CD4-positive, alpha-beta T cell treated with Interleukin-15 for 1 hour (primary cell): ENCODE data around the gene TFEB.

Experiments used
- DNase-seq: peaks from one replicate; pipeline ENCODE4 v3.0.0-alpha.2; 2020

The TFEB gene

GRCh38 chr6:41736800-41737555, 1.6 kb upstream of the TFEB start:
- DNase-seq = no peak

- no peak for DNase-seq
Measured at GRCh38 chr6:41736186-41736733, 852 bp upstream of the TFEB start.

DNA sequence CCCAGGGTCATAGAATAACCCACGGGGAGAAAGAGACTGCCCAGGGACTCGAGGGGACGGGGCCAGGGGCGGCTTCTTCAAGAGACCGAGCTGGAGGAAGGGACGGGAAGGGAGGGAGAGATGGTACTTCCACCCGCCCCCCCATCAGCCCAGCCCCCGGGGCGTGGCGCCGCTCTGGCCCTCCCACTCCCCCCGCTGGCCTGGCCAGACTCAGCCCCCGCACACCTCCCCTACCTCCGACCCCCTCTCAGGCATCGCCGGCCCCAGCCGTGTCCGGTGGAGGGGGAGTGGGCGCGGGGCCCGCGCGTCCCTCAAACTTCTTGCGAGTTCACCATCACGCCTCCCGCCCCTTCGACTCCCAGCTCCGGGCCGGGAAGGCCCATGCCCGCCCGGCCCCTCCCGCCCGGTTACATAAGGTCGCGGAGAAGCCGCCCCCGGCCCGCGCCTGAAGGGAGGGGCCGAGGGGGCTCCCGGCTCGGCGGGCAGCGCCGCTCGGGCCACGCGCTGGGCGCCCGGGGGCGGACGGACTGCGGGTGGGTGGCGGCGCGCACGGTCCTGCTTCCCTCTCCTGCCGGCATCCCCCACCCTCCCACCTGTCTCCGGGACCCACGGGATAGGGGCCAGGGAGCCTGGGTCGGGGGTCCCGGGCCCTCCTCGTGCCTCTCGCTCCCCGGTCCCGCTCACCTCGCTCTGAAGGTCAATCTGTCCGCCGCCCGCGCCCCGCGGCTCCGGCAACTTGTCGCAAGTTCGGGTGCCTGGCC, 562 bp downstream of the TFEB start:
- peak; percentile 70 for DNase-seq

- DNase-seq = peak; percentile 79
Measured at GRCh38 chr6:41733707-41734665, 1.4 kb downstream of the TFEB start.

DNA sequence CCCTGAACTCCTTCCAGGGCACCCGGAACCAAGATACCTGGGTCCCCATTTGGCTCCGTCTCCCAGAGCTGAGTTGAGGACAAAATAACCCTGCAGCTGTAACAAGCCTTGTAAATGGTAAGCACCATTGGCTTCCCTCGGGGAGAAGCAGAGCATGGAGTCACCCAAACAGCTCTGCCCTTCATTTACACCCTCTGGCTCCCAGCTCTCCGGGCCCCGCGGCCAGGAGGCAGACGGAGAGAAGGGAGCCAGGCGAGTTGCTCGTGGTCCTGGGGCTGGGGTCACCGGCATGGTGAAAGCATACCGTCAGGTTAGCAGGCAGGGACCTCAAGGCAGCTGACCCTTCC, 2.1 kb downstream of the TFEB start:
- DNase-seq = no peak

- peak; percentile 78 for DNase-seq
Measured at GRCh38 chr6:41732591-41733359, 2.6 kb downstream of the TFEB start.

GRCh38 chr6:41732149-41732548, 3.3 kb downstream of the TFEB start:
- DNase-seq = no peak

GRCh38 chr6:41731561-41732086, 3.8 kb downstream of the TFEB start:
- DNase-seq = no peak

DNA sequence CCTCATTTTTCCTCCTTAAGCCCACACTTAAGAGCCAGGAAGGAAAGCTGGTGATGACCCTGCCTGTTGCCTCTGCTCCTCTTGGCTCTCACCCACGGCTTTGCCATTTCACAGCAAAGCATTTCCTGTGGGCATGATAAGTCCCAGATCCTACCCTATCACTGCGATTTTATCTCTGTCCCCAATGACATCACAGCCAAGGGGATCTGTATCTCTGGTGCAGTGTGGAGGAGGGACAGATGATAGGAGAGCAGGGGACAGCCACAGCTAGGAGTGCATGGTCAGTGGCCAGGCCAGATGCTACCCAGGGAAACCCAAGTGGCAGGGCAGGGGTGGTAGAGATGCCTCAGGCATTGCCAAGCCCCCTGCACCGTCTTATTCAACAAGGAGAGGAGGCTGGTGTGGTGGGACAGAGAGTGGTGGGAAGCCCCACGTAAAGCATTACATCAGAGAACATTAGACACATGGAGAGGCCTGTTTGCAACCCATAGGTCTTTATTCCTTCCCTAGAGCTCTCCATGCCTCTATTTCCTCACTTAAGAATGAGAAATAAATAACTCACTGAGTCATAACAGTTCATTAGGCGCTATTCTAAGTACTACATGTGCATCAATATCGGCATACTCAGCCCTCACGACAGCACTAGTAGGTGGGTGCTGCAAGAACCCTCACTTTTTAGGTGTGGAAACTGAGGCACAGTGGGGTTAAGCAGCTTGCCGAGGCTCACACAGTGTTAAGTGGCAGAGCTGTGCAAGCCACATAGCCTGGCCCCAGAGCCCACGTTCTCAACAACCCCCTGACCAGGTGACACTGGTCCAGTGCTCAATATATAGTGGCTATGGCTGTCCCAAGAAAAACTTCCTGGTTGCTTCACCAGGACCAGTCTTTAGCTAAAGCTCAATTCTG, 4.6 kb downstream of the TFEB start:
- DNase-seq = no peak

DNA sequence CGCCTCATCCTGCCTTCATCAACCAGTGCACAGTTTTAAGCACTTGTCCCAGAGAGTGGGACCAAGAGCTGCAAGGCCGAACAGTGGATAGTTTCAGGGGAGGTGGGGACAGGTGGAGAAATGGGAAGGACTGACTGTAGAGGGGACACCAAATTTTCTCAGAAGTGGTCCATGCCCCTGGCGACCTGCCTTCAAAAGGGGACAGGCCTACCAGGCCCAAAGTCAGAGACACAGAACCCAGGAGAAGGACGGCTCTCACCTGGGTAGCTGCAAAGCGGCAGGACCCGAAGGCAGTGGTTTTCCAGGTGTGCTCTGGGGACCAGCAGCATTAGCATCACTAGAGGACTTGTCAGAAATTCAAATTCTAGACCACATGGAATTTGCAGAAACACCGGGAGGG, 5.8 kb downstream of the TFEB start:
- no peak for DNase-seq

- DNase-seq = no peak
Measured at GRCh38 chr6:41728954-41729353, 6.5 kb downstream of the TFEB start.

DNA sequence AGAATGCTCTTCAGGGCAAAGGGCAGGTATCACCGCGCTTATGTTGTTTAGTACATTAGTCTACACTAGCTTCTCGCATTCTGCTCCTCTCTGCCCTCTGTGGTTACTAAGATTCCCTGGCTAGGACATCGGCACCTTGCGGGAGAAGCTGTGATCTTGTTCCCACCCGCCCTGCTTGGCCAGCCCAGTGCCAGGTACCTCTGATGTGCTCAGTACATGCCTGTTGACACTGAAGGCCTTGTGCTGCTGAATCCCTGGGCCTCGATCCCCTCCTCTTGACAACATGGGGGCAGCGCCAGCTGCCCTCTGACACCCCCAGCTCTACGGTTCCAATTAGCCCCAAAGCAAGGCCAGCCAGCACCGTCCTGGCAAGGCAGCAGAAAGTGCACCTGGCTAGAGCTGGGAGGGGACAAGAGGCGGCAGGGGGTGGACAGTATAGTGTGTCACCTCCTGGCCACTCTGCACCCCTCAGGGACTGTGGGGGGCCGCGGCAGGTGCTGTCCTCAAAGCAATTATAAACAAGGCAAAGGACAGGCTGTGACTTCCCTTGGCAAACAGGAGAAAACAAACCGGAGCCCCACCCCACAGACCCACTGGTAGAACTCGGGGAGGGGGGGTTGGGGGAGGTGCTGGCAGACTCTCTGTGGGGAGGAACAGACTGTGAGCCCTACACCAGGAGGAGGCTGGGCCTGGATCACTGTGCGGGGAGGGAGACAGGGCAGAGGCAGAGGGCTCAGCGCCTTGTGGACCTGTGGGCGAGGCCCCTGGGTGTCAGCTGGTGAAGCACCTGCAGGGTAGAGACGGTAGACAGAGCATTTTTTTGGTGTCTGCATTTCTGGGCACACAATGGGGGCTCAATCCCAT, 7.1 kb downstream of the TFEB start:
- no peak for DNase-seq

GRCh38 chr6:41727705-41728072, 7.7 kb downstream of the TFEB start:
- DNase-seq = no peak

GRCh38 chr6:41726876-41727275, 8.5 kb downstream of the TFEB start:
- no peak for DNase-seq

DNA sequence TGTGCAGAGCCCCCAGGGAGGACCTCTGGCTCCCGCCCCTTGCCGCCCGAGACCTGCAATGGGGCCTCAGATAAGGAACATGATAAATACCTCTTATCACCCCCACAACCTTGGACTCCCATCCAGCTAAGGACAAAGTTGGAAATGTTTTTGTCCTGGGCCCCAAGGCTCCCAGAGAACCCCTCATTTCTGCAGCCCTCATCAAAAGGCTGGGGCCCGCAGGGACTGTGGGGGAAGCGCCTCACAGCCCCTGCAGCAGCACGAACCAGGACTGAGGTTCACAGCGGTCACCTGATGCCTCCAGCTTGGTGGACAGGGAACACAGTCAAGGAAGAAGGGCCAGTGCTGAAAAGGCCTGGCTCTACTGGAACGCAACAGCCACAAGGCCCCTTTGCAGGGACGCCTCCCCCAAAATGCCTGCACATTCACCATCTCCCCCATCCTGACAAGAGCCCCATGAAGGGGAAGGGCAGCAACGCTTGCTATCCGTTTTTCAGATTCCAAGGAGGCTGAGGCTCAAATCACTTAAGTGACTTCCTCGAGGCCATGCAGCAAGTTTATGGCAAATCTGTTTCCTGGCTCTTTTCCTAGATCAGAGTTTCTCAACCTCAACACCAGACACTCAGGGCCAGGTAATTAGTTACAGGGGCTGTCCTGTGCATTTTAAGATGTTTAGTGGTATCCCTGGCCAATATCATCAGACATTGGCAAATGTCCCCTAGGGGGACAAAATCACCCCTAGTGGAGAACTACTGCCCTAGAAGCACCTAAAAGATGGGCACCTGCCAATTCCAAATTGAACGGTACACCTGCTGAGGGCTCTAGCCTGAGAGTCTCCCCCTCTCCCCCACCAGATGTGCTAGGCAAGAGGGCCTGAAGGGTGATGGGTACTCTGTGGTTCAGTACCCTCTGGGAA, 10.6 kb downstream of the TFEB start:
- no peak for DNase-seq

GRCh38 chr6:41724228-41724580, 11.2 kb downstream of the TFEB start:
- DNase-seq = no peak

- DNase-seq = peak; percentile 86
Measured at GRCh38 chr6:41723530-41724227, 11.7 kb downstream of the TFEB start.

DNA sequence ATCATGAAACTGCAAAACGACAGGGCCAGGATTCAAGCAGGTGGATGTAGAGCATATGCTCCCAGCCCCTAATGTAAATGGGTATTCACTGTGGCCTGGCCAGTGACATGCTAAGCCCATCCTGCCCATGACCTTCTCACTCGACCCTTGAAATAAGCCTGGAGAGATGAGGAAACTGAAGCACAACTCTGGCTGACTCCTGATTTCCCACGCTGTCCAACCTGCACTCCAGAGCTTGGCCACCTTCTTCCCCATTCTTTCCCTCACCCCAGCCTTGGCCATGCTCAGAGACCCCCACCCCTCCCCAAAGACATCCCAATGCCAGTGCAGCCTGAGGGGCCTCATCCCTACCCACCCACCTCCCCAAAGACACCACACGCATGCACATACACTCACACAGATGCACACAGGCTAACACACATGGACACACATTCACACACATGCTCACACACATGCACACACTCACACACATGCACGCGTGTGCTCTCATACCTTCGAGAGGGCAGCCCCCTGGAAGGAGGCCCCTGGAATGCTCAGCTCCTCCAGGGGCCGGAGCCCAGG, 12.4 kb downstream of the TFEB start:
- DNase-seq = no peak
